Osteocyte (in vitro differentiated cells): ENCODE measurements around the gene PRPF8. TPM values are rescaled to one million over a fixed set of nuclear protein-coding genes. Genes with fewer than 3 reads are reported as not detected.

Source experiments
- DNase-seq: peaks from one replicate; pipeline ENCODE4 v3.0.0; 2021; ENCODE audit warnings: mixed read lengths; ENCODE audit not compliant: unreplicated experiment; ENCODE audit errors: extremely low spot score
- H3K27ac Mint-ChIP-seq: one replicate; pipeline ENCODE4 v1.8.0; 2021; ENCODE audit warnings: mild to moderate bottlenecking, mixed read lengths; ENCODE audit not compliant: unreplicated experiment
- H3K27me3 Mint-ChIP-seq: one replicate; pipeline ENCODE4 v1.8.0; 2021; ENCODE audit warnings: mixed read lengths; ENCODE audit not compliant: unreplicated experiment
- H3K36me3 Mint-ChIP-seq: one replicate; pipeline ENCODE4 v1.8.0; 2021; ENCODE audit warnings: mixed read lengths; ENCODE audit not compliant: unreplicated experiment
- H3K4me1 Mint-ChIP-seq: one replicate; pipeline ENCODE4 v1.8.0; 2021; ENCODE audit warnings: mixed read lengths; ENCODE audit not compliant: unreplicated experiment
- H3K4me3 Mint-ChIP-seq: one replicate; pipeline ENCODE4 v1.8.0; 2021; ENCODE audit warnings: mild to moderate bottlenecking, moderate library complexity, mixed read lengths; ENCODE audit not compliant: unreplicated experiment
- H3K9me3 Mint-ChIP-seq: one replicate; pipeline ENCODE4 v1.8.0; 2021; ENCODE audit warnings: mixed read lengths; ENCODE audit not compliant: unreplicated experiment
- total RNA-seq: library from RNA; stranded (reverse); gene quantifications from 2 replicates; pipeline ENCODE4 v1.2.1, GENCODE V29; 2021
- TF ChIP-seq, protein P1 (sequence below): fragments of 200-600 bp; sonication (generic); IDR thresholded peaks from 2 replicates; pipeline ENCODE4 v1.5.0; 2021; ENCODE audit warnings: antibody characterized with exemption, mild to moderate bottlenecking, moderate library complexity

Gene PRPF8
- total RNA-seq, 1 donor from 2014 or later, result 238 TPM

DNA sequence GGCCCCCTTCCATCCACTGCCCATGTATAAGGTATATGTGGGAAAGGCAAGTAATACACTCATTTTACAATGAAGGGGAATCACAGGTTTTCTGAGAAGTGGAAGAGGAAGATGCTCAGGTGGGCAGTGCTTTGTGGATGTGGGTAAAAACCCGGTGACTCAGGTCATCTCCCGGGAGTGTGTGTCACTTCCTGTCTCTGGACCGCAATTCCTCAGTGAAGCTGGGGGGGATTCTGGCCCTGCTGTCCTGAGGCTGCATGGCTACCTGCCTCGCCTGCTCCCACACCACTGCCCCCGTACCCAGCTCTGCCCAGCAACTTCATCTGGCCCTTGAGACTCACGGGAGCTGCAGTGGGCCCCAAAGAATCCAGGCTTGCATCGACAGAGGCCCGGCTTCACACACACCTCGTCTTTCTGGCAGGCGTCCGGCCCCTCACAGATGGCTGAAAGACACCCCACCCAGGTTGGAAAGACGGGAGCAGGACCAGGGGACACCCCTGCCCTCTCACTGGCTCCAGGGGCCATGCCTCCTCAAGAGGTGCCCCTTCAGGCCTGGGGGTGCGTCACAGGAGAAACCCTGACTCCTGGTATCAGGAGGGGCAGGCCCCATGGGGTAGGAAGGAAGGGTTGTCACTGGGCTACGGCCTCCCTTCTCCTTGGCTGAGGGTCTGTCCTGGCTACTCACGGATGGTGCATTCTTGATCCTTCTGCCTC lies 40.0 kb downstream of the PRPF8 start:
- Mint-ChIP-seq H3K36me3 (no peaks in the 10 kb centered on the region), H3K27me3 (no peaks in the 10 kb centered on the region), H3K4me1 (peaks cover 9% of the 10 kb centered on the region), H3K9me3 (no peaks in the 10 kb centered on the region), H3K27ac (no peak overlapping the region), H3K4me3 (peak overlapping the region; percentile 66)
- DNase-seq, result no peak
- TF ChIP-seq, protein P1, sequence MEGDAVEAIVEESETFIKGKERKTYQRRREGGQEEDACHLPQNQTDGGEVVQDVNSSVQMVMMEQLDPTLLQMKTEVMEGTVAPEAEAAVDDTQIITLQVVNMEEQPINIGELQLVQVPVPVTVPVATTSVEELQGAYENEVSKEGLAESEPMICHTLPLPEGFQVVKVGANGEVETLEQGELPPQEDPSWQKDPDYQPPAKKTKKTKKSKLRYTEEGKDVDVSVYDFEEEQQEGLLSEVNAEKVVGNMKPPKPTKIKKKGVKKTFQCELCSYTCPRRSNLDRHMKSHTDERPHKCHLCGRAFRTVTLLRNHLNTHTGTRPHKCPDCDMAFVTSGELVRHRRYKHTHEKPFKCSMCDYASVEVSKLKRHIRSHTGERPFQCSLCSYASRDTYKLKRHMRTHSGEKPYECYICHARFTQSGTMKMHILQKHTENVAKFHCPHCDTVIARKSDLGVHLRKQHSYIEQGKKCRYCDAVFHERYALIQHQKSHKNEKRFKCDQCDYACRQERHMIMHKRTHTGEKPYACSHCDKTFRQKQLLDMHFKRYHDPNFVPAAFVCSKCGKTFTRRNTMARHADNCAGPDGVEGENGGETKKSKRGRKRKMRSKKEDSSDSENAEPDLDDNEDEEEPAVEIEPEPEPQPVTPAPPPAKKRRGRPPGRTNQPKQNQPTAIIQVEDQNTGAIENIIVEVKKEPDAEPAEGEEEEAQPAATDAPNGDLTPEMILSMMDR, result no peak

DNA sequence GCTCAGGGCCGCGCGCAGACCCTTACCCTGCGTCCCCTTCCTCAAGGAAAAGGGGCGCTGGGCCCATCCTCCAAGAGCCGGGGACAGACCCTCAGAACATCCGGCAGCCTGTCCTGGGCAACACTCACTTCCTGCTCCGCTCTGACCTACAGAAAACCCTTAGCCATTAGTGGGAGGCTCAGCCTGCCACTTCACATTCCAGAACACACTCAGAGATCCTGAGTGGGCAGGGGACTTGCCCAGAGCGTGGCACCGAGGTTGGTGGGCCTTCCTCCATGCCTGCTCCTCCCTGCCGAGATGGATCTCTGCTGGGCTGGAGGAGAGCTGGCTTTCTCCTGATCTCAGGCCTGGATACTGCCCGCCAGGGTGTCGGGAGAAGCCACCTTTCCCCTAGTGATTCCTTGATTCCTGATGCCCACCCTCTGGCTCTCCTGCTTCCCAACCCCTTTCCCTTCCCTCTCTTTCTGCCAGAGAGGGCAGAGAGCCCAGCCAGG lies 40.6 kb downstream of the PRPF8 start:
- Mint-ChIP-seq H3K9me3 (no peaks in the 10 kb centered on the region), H3K36me3 (no peaks in the 10 kb centered on the region), H3K4me3 (peak overlapping the region; percentile 66), H3K27me3 (no peaks in the 10 kb centered on the region), H3K27ac (no peak overlapping the region), H3K4me1 (peaks cover 9% of the 10 kb centered on the region)
- DNase-seq, result no peak
- TF ChIP-seq, protein P1, result no peak

DNA sequence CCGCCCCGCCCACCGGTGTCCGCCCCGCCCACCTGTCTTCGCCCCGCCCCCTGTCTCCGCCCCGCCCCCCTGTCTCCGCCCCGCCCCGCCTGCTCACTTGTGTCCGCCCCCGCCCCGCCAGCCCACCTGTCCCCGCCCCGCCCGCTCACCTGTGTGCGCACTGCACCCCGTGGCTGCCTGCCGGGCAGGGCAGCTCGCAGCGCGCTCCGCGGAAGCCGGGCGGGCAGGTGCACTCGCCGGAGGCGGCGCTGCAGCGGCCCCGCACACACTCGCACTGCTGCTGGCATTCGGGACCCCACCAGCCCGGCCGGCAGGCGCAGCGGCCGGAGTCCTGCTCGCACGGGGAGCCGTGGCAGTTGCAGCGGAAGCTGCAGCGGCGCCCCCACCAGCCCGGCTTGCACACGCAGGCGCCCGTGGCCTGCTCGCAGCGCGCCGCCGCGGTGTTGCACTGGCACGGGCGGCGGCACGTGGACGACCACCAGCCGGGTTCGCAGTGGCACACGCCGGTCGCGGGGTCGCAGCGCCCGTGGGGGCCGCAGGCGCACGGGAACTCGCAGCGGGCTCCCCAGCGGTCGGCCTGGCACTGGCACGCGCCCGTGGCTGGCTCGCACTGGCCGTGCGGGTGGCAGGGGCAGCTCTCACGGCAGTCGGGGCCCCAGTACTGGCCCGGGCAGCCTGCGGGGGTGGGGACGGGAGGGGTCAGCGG lies 41.2 kb downstream of the PRPF8 start:
- TF ChIP-seq, protein P1, result peak; percentile 33
- no peak for DNase-seq
- Mint-ChIP-seq H3K9me3 (no peaks in the 10 kb centered on the region), H3K4me3 (no peak overlapping the region), H3K36me3 (no peaks in the 10 kb centered on the region), H3K4me1 (peaks cover 9% of the 10 kb centered on the region), H3K27me3 (no peaks in the 10 kb centered on the region), H3K27ac (no peak overlapping the region)

DNA sequence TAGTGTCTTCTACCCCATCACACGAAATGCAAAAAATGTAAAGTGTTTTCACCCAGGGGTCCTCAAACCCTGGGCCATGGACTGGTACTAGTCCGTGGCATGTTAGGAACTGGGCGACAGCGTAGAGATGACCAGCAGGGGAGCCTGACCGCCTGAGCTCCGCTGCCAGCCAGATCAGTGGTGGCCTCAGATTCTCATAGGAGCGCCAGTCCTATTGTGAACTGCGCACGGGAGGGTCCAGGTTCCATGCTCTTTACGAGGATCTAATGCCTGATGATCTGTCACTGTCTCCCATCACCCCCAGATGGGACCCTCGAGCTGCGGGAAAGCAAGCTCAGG lies 43.6 kb downstream of the PRPF8 start:
- Mint-ChIP-seq H3K36me3 (no peaks in the 10 kb centered on the region), H3K9me3 (no peaks in the 10 kb centered on the region), H3K4me3 (no peak overlapping the region), H3K27me3 (no peaks in the 10 kb centered on the region), H3K27ac (no peak overlapping the region), H3K4me1 (peaks cover 7% of the 10 kb centered on the region)
- DNase-seq, result no peak
- TF ChIP-seq, protein P1, result no peak

DNA sequence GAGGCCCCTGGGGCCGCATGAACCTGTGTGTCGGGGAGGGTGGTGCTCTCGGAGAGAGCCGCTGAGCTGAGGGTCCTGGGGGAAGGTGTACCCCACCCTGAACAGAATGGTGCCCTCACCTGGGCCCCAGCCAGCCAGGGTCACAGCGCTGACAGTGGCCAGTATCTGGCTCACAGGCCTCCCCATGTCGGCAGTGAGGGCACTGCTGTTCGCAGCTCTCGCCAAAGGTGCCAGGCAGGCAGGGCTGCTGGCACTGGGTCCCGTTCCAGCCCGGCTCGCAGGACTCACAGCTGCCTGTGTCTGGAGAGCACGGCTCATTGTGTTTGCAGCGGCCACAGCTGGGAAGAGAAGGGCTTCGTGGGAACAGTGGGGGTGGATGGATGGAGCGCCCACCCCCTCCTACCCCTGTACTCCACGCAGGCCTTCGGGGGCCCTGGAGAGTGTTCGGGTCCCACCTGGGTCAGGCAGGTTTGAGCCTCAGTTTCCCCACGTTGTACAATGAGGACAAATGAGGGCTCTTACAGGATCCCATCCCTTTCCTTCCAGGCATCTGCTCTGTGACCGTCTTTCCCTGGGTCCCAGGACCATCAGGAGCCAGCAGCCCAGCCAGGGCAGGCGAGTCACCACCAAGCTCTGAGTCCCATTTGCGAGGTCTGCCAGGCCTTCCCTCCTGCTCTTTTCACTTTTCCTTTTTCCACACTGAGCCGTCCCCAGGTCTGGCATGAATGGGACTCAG lies 44.2 kb downstream of the PRPF8 start:
- H3K27ac Mint-ChIP-seq, result no peak overlapping the region
- H3K27me3 Mint-ChIP-seq, result no peaks in the 10 kb centered on the region
- DNase-seq, result no peak
- H3K9me3 Mint-ChIP-seq, result no peaks in the 10 kb centered on the region
- TF ChIP-seq, protein P1, result no peak
- no peaks in the 10 kb centered on the region for H3K36me3 Mint-ChIP-seq
- peaks cover 7% of the 10 kb centered on the region for H3K4me1 Mint-ChIP-seq
- no peak overlapping the region for H3K4me3 Mint-ChIP-seq
